GM18505 (cell line): ENCODE measurements around the gene CYP4A22.
"Not testable (repeated sequence)": the region's sequence is repeated elsewhere in the genome, so short reads cannot be mapped to it uniquely, and the experiment has no call there.

Experiments used
- ATAC-seq: cut with Tn5 transposase; IDR thresholded peaks from one replicate; pipeline ENCODE4 v1.9.1; 2021; ENCODE audit not compliant: unreplicated experiment
- POLR2A ChIP-seq: IDR thresholded peaks from 4 replicates; pipeline ENCODE4 v1.6.1; 2011; ENCODE audit warnings: borderline replicate concordance; ENCODE audit not compliant: insufficient read depth, insufficient read length; ENCODE audit errors: extremely low read depth

Gene CYP4A22

GRCh38 chr1:47184822-47185677 is 47.8 kb downstream of the CYP4A22 start:
- ATAC-seq, result no peak
- TF ChIP-seq POLR2A, result no peak

- ATAC-seq, result no peak
- TF ChIP-seq POLR2A, result no peak
Measured at GRCh38 chr1:47186267-47187185, 49.3 kb downstream of the CYP4A22 start.

- no peak for ATAC-seq
- no peak for TF ChIP-seq POLR2A
Measured at GRCh38 chr1:47187231-47187925, 50.1 kb downstream of the CYP4A22 start.

GRCh38 chr1:47187926-47188250 is 50.6 kb downstream of the CYP4A22 start:
- ATAC-seq, result no peak
- no peak for TF ChIP-seq POLR2A

- no peak for ATAC-seq
- no peak for TF ChIP-seq POLR2A
Measured at GRCh38 chr1:47188791-47189785, 51.8 kb downstream of the CYP4A22 start.

GRCh38 chr1:47189844-47190508 is 52.7 kb downstream of the CYP4A22 start, which contains the start of gene PDZK1IP1:
PDZK1IP1 (minus strand) TSS chr1:47190036; CDS start chr1:47189932, 104 bp downstream.
- no peak for ATAC-seq
- TF ChIP-seq POLR2A, result no peak

- TF ChIP-seq POLR2A, result no peak
- no peak for ATAC-seq
Measured at GRCh38 chr1:47190509-47190855, 53.2 kb downstream of the CYP4A22 start.

- no peak for ATAC-seq
- no peak for TF ChIP-seq POLR2A
Measured at GRCh38 chr1:47190857-47191256, 53.6 kb downstream of the CYP4A22 start.

- no peak for TF ChIP-seq POLR2A
- no peak for ATAC-seq
Measured at GRCh38 chr1:47191940-47192457, 54.8 kb downstream of the CYP4A22 start.

- no peak for ATAC-seq
- no peak for TF ChIP-seq POLR2A
Measured at GRCh38 chr1:47192458-47193384, 55.5 kb downstream of the CYP4A22 start.

- not testable (repeated sequence) for ATAC-seq
Measured at GRCh38 chr1:47193496-47193895, 56.3 kb downstream of the CYP4A22 start.

GRCh38 chr1:47194311-47194710 is 57.1 kb downstream of the CYP4A22 start:
- ATAC-seq, result no peak
- no peak for TF ChIP-seq POLR2A

- ATAC-seq, result not testable (repeated sequence)
Measured at GRCh38 chr1:47195981-47196380, 58.7 kb downstream of the CYP4A22 start.
